Mesenchymal stem cell (in vitro differentiated cells and primary cell): ENCODE data around the gene PANK4.

ENCODE experiments used
- DNase-seq: peaks from one replicate; pipeline ENCODE4 v3.0.0-alpha.2; 2013
- H2AFZ ChIP-seq: one replicate; pipeline ENCODE4 v1.6.1; 2013; ENCODE audit warnings: low read depth, mild to moderate bottlenecking, control low read depth, inconsistent platforms, low read length, moderate library complexity
- H2AK5ac ChIP-seq: 2 replicates; pipeline ENCODE4 v1.6.1; 2013; ENCODE audit warnings: low read length, moderate library complexity, mild to moderate bottlenecking, inconsistent platforms; ENCODE audit not compliant: severe bottlenecking
- H2BK120ac ChIP-seq: one replicate; pipeline ENCODE4 v1.6.1; 2013; ENCODE audit warnings: low read depth, mild to moderate bottlenecking, inconsistent platforms, low read length, moderate library complexity
- H2BK12ac ChIP-seq, 2 experiments: one replicate each; pipeline ENCODE4 v1.6.1; 2013; ENCODE audit warnings: inconsistent platforms in 2 of 2, low read length in 2 of 2, mild to moderate bottlenecking in 2 of 2, moderate library complexity in 2 of 2, control low read depth in 1 of 2
- H2BK15ac ChIP-seq: one replicate; pipeline ENCODE4 v1.6.1; 2013; ENCODE audit warnings: mild to moderate bottlenecking, low read depth, inconsistent platforms; ENCODE audit not compliant: poor library complexity, severe bottlenecking
- H2BK5ac ChIP-seq: 2 replicates; pipeline ENCODE4 v1.6.1; 2013; ENCODE audit warnings: low read depth, mild to moderate bottlenecking, low read length, control low read depth, inconsistent platforms; ENCODE audit not compliant: poor library complexity, severe bottlenecking
- H3K14ac ChIP-seq, 2 experiments: one replicate each; pipeline ENCODE4 v1.6.1; 2013; ENCODE audit warnings: inconsistent platforms in 2 of 2, low read length in 2 of 2, control low read depth in 1 of 2, mild to moderate bottlenecking in 1 of 2, moderate library complexity in 1 of 2
- H3K18ac ChIP-seq, 2 experiments: one replicate each; pipeline ENCODE4 v1.6.1; 2013; ENCODE audit warnings: inconsistent platforms in 2 of 2, low read length in 2 of 2, control low read depth in 1 of 2, low read depth in 1 of 2, mild to moderate bottlenecking in 1 of 2
- H3K23ac ChIP-seq, 2 experiments: one replicate each; pipeline ENCODE4 v1.6.1; 2013; ENCODE audit warnings: inconsistent platforms in 2 of 2, low read length in 2 of 2, mild to moderate bottlenecking in 2 of 2, moderate library complexity in 2 of 2, control low read depth in 1 of 2
- H3K27ac ChIP-seq: 2 replicates; pipeline ENCODE4 v1.5.1; 2013; ENCODE audit warnings: mild to moderate bottlenecking, moderate library complexity, low read length, control low read depth, inconsistent platforms; ENCODE audit not compliant: poor library complexity, severe bottlenecking
- H3K27me3 ChIP-seq, 2 experiments: 2 replicates each; pipeline versions ENCODE4 v1.6.1 to v1.7.0; 2013; ENCODE audit warnings: low read length in 2 of 2, mild to moderate bottlenecking in 2 of 2, moderate library complexity in 2 of 2, control low read depth in 1 of 2, inconsistent platforms in 1 of 2; ENCODE audit not compliant: control insufficient read depth in 1 of 2, insufficient read depth in 1 of 2
- H3K36me3 ChIP-seq, 2 experiments: 2 replicates each; pipeline versions ENCODE4 v1.6.1 to v1.7.0; 2013; ENCODE audit warnings: low read length in 2 of 2, control low read depth in 1 of 2, inconsistent platforms in 1 of 2, low read depth in 1 of 2, mild to moderate bottlenecking in 1 of 2; ENCODE audit not compliant: insufficient read depth in 2 of 2, control insufficient read depth in 1 of 2
- H3K4ac ChIP-seq, 2 experiments: one replicate each; pipeline ENCODE4 v1.6.1; 2013; ENCODE audit warnings: inconsistent platforms in 2 of 2, low read length in 2 of 2, mild to moderate bottlenecking in 2 of 2, moderate library complexity in 2 of 2, control low read depth in 1 of 2, low read depth in 1 of 2
- H3K4me1 ChIP-seq: 2 replicates; pipeline ENCODE4 v1.6.1; 2013; ENCODE audit warnings: low read depth, low read length, control low read depth; ENCODE audit not compliant: control insufficient read depth, insufficient read depth
- H3K4me2 ChIP-seq: 2 replicates; pipeline ENCODE4 v1.6.1; 2013; ENCODE audit warnings: low read length, mild to moderate bottlenecking, inconsistent platforms; ENCODE audit not compliant: poor library complexity, severe bottlenecking
- H3K4me3 ChIP-seq, 2 experiments: 2 replicates each; pipeline versions ENCODE4 v1.5.1 to v1.7.0; 2013; ENCODE audit warnings: low read length in 2 of 2, mild to moderate bottlenecking in 2 of 2, control low read depth in 1 of 2, low read depth in 1 of 2; ENCODE audit not compliant: insufficient read depth in 1 of 2
- H3K79me1 ChIP-seq: replicated peaks from 2 replicates; pipeline ENCODE4 v1.6.1; 2013; ENCODE audit warnings: mild to moderate bottlenecking, control low read depth, low read length, inconsistent platforms; ENCODE audit not compliant: poor library complexity, severe bottlenecking
- H3K9ac ChIP-seq: 2 replicates; pipeline ENCODE4 v1.7.0; 2013; ENCODE audit warnings: mild to moderate bottlenecking, low read length, moderate library complexity
- H3K9me3 ChIP-seq: 2 replicates; pipeline ENCODE4 v1.7.0; 2013; ENCODE audit warnings: mild to moderate bottlenecking, low read length; ENCODE audit not compliant: control insufficient read depth
- H4K8ac ChIP-seq: one replicate; pipeline ENCODE4 v1.6.1; 2013; ENCODE audit warnings: inconsistent platforms, mild to moderate bottlenecking, low read length, moderate library complexity
- H4K91ac ChIP-seq: one replicate; pipeline ENCODE4 v1.6.1; 2013; ENCODE audit warnings: mild to moderate bottlenecking, low read length, inconsistent platforms
- WGBS: methylation state at CpG from one replicate; pipeline ENCODE4 v1.1.7; 2013; ENCODE audit warnings: mixed read lengths; 5-methylcytosine and 5-hydroxymethylcytosine counted together

The PANK4 gene

DNA sequence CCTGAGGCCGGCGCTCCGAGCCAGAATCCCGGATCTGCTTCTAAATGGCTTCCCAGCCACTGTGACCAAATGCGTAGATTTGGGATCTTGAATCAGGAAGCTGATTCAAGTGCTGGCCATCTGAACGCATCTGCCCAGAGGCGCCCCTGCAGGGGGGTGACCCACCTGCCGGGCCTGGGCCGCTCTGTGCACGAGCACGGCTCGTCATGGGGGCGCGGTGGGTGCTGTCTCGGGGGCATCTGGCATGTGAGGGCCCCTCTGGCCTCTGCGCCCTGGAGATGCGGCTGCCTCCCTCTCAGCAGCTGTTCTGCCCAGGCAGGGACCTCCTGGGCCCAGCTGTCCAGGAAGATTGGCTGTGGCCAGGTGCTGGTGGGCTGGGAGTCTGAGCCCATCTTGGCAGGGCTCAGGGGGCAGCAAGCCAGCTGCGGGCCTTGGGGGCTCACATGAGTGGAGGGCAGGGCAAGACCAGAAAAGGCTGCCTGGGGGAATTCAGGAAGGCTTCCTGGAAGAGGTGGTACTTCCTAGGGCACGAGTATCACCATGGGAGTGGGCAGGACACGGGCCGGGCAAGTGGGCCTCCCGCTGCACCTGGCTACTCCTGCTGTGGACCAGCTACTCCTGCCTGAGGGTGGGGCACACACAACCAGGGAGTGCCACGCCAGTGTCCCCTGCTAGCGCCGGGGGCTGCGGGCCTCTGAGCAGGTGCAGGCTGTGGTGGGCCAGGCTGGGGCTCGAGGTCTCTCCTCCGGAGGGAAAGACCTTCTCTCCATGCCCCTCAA is 25.2 kb downstream of the PANK4 start:
- peaks cover 0 to 82% of the 10 kb centered on the region in 2 experiments for H3K27me3 ChIP-seq
- 83% methylated on average over 26 of the region's 28 CpGs for WGBS
- H4K8ac ChIP-seq = no peak overlapping the region
- no peak overlapping the region for H2BK120ac ChIP-seq
- H3K9ac ChIP-seq = no peak overlapping the region
- no peak overlapping the region for H3K4me2 ChIP-seq
- no peak overlapping the region for H3K23ac ChIP-seq
- no peak overlapping the region for H2AFZ ChIP-seq
- H3K9me3 ChIP-seq = no peaks in the 10 kb centered on the region
- no peak overlapping the region for H3K18ac ChIP-seq
- H3K4me1 ChIP-seq = peaks cover 26% of the 10 kb centered on the region
- H3K4ac ChIP-seq = no peak overlapping the region
- H3K79me1 ChIP-seq = no peaks in the 10 kb centered on the region
- no peak overlapping the region for H2BK5ac ChIP-seq
- H3K14ac ChIP-seq = no peak overlapping the region
- no peak for DNase-seq
- no peak overlapping the region for H3K4me3 ChIP-seq
- H4K91ac ChIP-seq = no peak overlapping the region
- no peak overlapping the region for H2AK5ac ChIP-seq
- H2BK15ac ChIP-seq = no peak overlapping the region
- no peak overlapping the region for H3K27ac ChIP-seq
- no peak overlapping the region for H2BK12ac ChIP-seq
- peaks cover 0 to 62% of the 10 kb centered on the region in 2 experiments for H3K36me3 ChIP-seq

DNA sequence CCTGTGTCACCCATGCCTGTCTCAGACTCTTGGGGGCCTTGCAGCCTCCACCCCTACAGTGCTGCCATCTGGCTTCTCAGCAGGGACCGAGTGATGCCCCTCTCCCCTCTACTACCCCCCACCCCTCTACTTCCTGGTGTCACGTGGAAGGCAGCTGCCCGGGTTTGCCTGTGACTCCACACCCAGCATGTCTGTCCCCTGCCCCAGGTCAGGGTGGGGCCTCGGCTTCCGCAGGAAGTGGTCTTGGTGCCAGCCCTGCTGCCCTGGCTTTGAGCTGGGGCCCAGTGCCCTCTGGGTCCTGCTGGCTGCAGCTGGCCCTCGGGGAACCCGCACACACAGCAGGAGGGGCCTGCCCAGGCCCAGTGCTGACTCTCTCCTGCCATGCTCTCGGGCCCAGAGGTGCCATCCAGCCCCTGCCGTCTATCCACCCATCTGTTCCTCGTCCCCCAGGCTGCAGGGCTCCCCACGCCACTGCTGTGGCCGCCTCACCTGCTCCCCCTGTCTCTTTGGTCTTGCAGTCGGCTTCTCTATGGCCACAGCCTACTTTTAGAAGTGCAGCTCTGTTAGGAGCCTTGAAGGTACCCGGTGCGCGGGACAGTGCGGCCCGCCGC is 26.3 kb downstream of the PANK4 start:
- Histone ChIP-seq H3K9me3 (no peaks in the 10 kb centered on the region), H3K18ac (no peak overlapping the region), H2BK15ac (no peak overlapping the region), H3K4me1 (peaks cover 32% of the 10 kb centered on the region), H3K36me3 (peaks cover 0 to 66% of the 10 kb centered on the region in 2 experiments), H3K4me2 (no peak overlapping the region), H3K9ac (no peak overlapping the region), H3K23ac (no peak overlapping the region), H4K8ac (no peak overlapping the region), H3K79me1 (no peaks in the 10 kb centered on the region), H2BK120ac (no peak overlapping the region), H3K27ac (no peak overlapping the region), H4K91ac (no peak overlapping the region), H2BK12ac (no peak overlapping the region), H3K27me3 (peaks cover 0 to 73% of the 10 kb centered on the region in 2 experiments), H3K14ac (no peak overlapping the region), H3K4me3 (no peak overlapping the region), H2AK5ac (no peak overlapping the region), H2AFZ (no peak overlapping the region), H3K4ac (no peak overlapping the region), H2BK5ac (no peak overlapping the region)
- 89% methylated on average over 19 of the region's 19 CpGs for WGBS
- DNase-seq = no peak

DNA sequence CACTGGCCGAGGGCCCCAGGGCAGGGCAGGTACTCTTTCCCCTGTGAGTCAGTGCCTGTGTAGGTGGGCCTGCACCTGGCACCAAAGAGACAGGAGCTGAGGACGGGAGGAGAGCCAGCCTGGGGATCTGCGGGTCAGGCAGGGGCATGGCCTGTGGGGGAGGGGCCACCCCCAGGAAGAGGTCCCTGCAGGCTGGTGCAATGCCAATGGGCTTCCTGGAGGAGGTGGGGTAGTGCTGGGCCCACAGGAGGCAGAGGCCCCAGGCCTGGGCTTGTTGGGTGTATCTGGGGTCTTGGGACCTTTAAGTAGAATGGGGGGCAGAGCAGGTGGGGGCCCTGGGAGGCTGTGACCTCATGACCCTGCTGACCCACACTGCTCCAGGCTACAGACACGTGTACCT is 27.1 kb downstream of the PANK4 start:
- 74% methylated on average over 4 of the region's 4 CpGs for WGBS
- Histone ChIP-seq H3K9me3 (no peaks in the 10 kb centered on the region), H4K91ac (no peak overlapping the region), H2BK12ac (no peak overlapping the region), H4K8ac (no peak overlapping the region), H3K14ac (no peak overlapping the region), H3K23ac (no peak overlapping the region), H3K4ac (no peak overlapping the region), H2BK15ac (no peak overlapping the region), H2BK5ac (no peak overlapping the region), H3K9ac (no peak overlapping the region), H3K27me3 (peaks cover 0 to 66% of the 10 kb centered on the region in 2 experiments), H3K79me1 (no peaks in the 10 kb centered on the region), H2BK120ac (no peak overlapping the region), H3K27ac (no peak overlapping the region), H3K18ac (no peak overlapping the region), H3K4me3 (no peak overlapping the region), H2AFZ (no peak overlapping the region), H3K36me3 (peaks cover 0 to 61% of the 10 kb centered on the region in 2 experiments), H2AK5ac (no peak overlapping the region), H3K4me1 (peaks cover 31% of the 10 kb centered on the region), H3K4me2 (no peak overlapping the region)
- no peak for DNase-seq

DNA sequence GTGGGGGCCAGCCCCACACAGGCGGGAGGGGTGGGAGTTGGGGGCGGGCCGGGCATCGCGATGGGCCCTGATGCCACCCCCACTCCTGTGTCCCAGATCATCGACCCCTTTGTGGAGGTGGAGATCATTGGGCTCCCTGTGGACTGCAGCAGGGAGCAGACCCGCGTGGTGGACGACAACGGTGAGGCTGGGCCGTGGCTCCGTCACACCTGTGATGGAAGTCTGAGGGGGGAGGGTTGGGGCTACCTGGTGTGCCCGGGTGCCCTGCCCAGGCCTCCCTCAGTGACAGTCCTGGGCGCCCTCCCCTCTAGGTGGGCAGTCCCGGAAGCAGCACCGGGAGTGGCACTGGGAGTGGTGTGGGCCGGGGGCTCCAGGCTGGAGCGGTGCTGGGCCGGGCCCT is 27.7 kb downstream of the PANK4 start:
- H4K91ac ChIP-seq = no peak overlapping the region
- H3K79me1 ChIP-seq = no peaks in the 10 kb centered on the region
- H4K8ac ChIP-seq = no peak overlapping the region
- H2BK12ac ChIP-seq = no peak overlapping the region
- no peak overlapping the region for H3K4me2 ChIP-seq
- no peak overlapping the region for H2BK120ac ChIP-seq
- no peak overlapping the region for H3K18ac ChIP-seq
- no peak overlapping the region for H3K9ac ChIP-seq
- peaks cover 37% of the 10 kb centered on the region for H3K4me1 ChIP-seq
- no peak for DNase-seq
- H2BK15ac ChIP-seq = no peak overlapping the region
- no peak overlapping the region for H3K27ac ChIP-seq
- no peak overlapping the region for H2AK5ac ChIP-seq
- no peaks in the 10 kb centered on the region for H3K9me3 ChIP-seq
- no peak overlapping the region for H2BK5ac ChIP-seq
- WGBS = 86% methylated on average over 16 of the region's 19 CpGs
- H3K36me3 ChIP-seq = peaks cover 0 to 65% of the 10 kb centered on the region in 2 experiments
- H3K4ac ChIP-seq = no peak overlapping the region
- H2AFZ ChIP-seq = no peak overlapping the region
- H3K23ac ChIP-seq = no peak overlapping the region
- peaks cover 0 to 67% of the 10 kb centered on the region in 2 experiments for H3K27me3 ChIP-seq
- H3K14ac ChIP-seq = no peak overlapping the region
- H3K4me3 ChIP-seq = no peak overlapping the region
